ENCODE results near the gene GPR137B.
"Not testable (repeated sequence)": the region's sequence is repeated elsewhere in the genome, so short reads cannot be mapped to it uniquely, and the experiment has no call there.

Gene GPR137B, protein sequence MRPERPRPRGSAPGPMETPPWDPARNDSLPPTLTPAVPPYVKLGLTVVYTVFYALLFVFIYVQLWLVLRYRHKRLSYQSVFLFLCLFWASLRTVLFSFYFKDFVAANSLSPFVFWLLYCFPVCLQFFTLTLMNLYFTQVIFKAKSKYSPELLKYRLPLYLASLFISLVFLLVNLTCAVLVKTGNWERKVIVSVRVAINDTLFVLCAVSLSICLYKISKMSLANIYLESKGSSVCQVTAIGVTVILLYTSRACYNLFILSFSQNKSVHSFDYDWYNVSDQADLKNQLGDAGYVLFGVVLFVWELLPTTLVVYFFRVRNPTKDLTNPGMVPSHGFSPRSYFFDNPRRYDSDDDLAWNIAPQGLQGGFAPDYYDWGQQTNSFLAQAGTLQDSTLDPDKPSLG

GRCh38 chr1:236142253-236143103 lies at the start of gene GPR137B:
GPR137B (plus strand) TSS chr1:236142539; CDS start chr1:236142623, 84 bp downstream.
- no peak for DNase-seq

- no peak for DNase-seq
These were observed 49.4 kb upstream of the GPR137B start for GRCh38 chr1:236092899-236093298.

DNA sequence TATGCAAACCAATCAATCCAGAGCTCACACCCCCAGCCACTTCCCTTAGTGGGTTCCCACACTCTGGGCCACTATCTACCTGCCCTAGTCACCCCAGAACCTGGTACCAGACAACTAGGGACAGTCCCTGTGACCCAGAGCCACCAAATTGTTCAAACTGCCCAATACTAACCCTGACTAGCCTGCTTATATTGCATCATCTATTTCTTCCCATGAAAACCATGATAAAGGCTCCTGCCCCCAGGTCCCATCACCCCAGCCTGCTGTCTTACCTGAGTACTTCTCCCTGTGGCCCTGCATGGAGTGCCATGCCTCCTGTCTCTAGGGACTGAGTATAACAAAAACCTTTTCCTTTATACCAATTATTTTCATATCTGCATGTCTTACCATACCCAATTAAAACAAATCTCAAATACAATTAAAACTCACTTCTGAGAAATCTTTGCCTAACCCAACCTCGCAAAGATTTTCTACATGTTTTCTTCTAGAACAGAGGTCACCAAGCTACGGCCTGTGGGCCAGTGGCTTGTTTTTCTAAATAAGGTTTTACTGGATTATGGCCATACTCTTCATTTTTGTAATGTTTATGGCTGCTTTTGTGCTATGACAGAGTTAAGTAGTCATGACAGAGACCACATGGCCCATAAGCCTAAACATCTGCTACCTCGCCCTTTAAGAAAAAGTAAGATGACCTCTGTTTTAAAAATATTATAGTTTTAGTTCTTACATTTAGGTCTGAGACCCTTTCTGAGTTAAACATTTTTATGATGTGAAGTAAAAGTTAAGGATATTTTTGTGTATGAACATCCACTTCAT lies 46.4 kb upstream of the GPR137B start:
- no peak for DNase-seq

- not testable (repeated sequence) for DNase-seq
These were observed 45.5 kb upstream of the GPR137B start for GRCh38 chr1:236096660-236097482.

DNA sequence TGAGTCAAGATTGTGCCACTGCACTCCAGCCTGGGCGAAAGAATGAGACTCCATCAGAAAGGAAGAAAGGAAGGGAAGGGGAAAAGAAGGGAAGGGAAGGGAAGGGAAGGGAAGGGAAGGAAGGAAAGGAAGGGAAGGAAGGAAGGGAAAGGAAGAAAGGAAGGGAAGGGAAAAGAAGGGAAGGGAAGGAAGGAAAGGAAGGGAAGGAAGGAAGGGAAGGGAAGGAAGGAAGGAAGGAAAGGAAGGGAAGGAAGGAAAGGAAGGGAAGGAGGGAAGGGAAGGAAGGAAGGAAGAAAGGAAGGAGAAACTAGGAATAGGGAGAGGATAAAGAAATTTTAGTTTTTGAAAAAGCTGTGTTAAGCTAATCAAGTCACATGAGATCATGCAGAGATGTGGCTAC lies 44.1 kb upstream of the GPR137B start:
- no peak for DNase-seq

DNA sequence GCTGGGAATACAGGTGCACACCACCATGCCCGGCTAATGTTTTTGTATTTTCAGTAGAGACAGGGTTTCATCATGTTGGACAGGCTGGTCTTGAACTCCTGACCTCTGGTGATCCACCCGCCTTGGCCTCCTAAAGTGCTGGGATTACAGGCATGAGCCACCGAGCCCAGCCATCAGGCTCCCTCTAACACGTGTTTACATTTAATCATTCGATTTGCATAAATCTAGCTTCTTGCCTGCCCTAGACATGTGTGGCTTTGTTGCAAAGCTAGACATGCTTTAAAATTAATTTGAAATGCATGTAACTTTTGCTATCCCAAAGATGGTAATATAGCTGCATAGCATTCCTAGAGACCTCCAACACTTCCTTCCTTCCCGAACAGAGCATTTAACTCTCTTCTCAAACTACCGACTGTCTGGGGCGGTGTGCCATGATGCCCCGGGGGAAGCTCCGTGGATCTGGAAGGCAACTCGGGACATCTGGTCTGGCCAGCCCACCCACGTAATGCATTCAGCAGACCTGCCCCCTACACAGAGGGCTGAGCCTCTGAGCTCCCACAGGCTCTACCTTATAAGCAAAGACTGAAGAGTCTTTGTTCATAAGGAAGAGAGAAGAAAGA lies 42.9 kb upstream of the GPR137B start:
- DNase-seq = no peak

DNA sequence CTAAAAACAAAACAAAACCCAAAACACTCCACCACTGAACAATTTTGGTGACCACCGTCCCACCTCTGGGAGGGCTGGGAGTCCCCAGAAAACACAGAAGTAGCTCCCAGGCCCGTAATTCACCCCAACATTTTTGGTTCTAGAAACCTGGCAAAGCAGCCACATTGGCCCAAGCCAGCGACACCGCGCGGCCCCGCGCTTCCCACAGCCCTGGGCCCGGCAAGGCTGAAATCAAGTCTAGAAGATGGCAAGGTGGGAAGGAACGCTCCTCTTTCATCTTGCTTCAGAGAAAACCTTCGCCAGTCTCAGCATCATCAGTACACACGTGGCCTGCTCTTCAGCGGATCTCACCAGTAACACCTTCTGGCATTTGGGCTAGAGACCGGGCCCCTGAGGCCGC lies 41.5 kb upstream of the GPR137B start:
- no peak for DNase-seq

DNA sequence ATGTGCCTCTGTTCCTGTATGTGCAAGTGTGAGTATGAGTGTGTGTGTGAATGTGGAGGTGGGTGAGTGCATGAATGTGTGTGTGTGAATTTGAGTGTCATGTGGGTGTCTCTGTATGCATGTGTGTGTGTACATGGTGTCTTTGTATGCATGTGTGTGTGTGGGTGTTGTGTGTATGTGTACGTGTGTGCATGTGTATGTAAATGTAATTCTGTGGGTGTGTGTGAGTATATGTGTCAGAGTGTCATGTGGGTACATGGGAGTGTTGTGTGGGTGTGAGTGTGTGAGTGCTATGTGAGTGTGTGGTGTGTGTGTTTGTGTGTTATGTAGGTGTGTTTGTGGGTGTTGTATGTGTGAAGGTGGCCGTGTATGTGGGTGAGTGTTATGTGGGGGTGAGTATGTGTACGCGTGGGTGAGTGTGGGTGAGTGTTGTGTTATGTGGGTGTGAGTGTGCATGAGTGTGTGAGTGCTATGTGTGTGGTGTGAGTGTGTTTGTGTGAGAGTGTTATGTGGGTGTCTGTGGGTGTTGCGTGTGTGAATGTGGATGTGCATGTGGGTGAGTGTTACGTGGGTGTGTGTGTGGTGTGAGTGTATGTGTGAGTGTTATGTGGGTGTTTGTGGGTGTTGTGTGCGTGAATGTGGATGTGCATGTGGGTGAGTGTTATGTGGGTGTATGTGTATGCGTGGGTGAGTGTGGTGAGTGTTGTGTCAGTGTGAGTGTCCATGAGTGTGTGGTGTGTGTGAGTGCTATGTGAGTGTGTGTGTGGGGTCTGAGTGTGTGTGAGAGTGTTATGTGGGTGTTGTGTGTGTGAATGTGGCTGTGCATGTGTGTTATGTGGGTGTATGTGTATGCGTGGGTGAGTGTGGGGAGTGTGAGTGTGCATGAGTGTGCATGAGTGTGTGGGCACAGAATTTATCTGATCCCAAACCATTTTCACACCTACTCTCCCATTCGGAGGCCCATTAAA lies 40.8 kb upstream of the GPR137B start:
- no peak for DNase-seq

DNA sequence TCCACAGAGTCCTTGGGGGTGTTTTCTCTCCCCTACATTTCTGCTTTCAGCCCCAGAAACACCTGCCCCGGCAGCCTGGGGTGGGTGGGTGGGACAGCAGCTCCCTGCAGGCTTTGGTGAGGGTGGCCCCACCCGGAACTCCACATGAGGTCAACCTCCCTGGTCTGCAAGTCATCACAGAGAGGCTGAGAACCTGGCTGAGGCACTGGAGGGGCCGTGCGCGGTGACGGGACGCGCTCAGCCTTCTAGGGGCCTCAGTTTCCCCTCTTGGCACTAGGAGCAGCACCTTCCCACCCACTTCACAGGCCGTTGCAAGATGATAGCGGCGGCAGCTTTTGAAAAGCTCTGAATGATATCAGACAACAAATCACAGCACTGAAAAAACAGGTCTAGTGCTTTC lies 39.7 kb upstream of the GPR137B start:
- DNase-seq = no peak

GRCh38 chr1:236103059-236103458 lies 39.3 kb upstream of the GPR137B start:
- no peak for DNase-seq

DNA sequence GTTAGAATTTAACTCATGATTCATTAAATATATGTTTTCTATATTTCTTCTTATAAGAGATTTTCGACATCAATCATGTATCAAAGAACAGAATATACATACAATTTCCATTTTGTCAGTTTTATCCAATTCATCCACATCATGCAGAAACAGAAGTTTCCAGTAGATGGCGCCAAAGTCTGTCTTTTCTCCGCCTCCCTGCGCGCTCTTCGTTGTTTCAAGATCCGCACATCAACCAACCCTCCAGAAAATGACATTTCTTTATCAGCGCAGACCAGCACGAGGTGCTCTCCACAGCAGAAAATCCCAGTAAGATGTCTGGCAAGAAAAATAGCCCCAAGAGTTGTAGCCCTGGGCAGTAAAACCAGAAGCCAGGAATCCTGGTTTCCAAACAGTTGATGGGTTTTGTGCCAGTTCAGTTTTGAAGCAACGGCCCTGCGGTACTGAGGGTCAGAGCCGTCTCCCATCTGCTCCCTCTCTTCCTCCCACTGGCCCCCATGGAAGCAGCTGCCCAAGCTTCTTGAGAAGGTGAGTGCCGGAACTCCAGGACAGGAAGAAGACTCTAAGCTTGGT lies 38.6 kb upstream of the GPR137B start:
- peak; percentile 47 for DNase-seq

DNA sequence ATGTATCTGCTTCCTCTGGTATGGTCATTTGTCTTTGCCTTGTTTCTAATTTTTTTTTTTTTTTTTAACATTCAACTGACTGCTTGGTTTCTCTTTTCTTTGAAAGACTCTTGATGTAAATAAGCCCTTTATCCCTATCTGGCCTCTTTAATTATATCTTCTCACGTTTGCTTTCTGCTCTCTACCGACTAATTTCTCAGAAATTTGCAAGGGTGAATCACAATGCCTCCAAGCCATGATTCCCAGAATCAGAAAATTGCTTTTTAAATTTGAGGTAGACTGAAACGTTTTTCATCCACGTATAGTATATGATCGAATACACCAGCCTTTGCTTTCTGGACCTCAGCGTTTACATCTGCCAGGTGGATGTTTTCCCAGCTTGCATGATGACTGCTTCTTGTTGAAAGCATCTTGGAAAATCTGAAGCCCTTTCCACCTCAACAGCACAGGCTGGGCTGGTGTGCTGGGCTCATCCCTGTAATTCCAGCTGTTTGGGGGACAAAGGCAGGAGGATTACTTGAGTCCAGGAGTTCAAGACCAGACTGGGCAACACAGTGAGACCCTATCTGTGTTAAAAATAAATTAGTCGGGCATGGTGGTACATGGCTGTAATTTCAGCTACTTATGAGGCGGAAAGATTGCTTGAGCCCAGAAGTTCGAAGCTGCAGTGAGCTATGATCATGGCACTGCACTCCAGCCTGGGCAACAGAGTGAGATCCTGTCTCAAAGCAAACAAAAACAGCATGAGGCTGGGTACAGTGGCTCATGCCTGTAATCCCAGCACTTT lies 35.0 kb upstream of the GPR137B start:
- no peak for DNase-seq

DNA sequence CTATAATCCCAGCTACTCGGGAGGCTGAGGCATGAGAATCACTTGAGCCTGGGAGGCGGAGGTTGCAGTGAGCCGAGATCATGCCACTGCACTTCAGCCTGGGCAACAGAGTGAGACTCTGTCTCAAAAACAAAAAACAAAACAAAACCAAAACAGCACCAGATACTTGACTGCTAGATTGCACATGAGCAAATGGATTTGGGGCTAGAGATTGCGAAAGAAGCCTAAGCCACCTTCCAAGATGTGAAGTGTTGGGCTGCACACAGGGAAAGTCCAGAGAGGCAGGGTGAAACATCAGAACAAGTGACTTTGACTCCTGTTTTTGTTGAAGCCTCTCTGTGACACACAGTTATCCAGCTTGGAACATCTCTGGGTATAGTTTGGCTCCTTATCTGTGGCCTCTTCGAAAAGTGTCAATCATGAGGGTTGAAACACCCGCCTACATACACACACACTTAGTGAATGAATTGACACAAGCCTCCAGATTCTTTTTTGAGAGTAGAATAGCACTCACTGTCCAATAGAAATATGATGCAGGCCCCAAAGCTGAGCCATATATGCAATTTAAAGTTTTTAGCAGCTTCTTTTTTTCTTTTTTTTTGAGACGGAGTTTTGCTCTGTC lies 34.2 kb upstream of the GPR137B start:
- no peak for DNase-seq

GRCh38 chr1:236110137-236110536 lies 32.2 kb upstream of the GPR137B start:
- no peak for DNase-seq

- no peak for DNase-seq
These were observed 30.6 kb upstream of the GPR137B start for GRCh38 chr1:236111527-236112331.

GRCh38 chr1:236112332-236112627 lies 30.1 kb upstream of the GPR137B start:
- no peak for DNase-seq

- no peak for DNase-seq
These were observed 28.9 kb upstream of the GPR137B start for GRCh38 chr1:236113324-236114032.

Data from NCI-H2081 treated with DMSO at 0.1 percent for 48 hours (cell line).